H1 (cell line): ENCODE measurements around the gene SLC4A7. TPM values are rescaled to one million over a fixed set of nuclear protein-coding genes. Genes with fewer than 3 reads are reported as not detected.

Experiments used
- EGR1 ChIP-seq: IDR thresholded peaks from 2 replicates; pipeline ENCODE4 v1.6.1; 2011; ENCODE audit warnings: low read depth, low read length, borderline replicate concordance
- NANOG ChIP-seq: IDR thresholded peaks from 2 replicates; pipeline ENCODE4 v1.6.1; 2011; ENCODE audit warnings: low read length, low read depth, mild to moderate bottlenecking, inconsistent platforms; ENCODE audit not compliant: insufficient read depth, poor library complexity, severe bottlenecking
- RXRA ChIP-seq: IDR thresholded peaks from 2 replicates; pipeline ENCODE4 v1.6.1; 2011; ENCODE audit warnings: low read depth, mild to moderate bottlenecking, low read length, moderate library complexity; ENCODE audit not compliant: insufficient read depth
- polyA plus RNA-seq, 7 experiments: library from polyadenylated mRNA; depleted of rRNA in 3 of 7; stranded (reverse) in 5 of 7; unstranded in 2 of 7; fragments of >200 nt in 5 of 7; fragments of 200-250 nt in 2 of 7; gene quantifications; 1 replicate in 5 of 7; 2 replicates in 1 of 7; 4 replicates in 1 of 7; pipeline versions ENCODE4 v1.2.1 to v1.2.3, GENCODE V29; 2011 to 2013; ENCODE audit warnings: missing spikeins in 2 of 7, mixed read lengths in 2 of 7
- total RNA-seq: library from RNA; stranded (reverse); fragmentation: NEBNext Ultra II Directional; extraction: Animal tissue kit (Norgen Biotek cat#: 25700); gene quantifications from 2 replicates; pipeline ENCODE4 v1.2.1, GENCODE V29; 2021
- TF ChIP-seq, protein P1 (sequence below): IDR thresholded peaks from 2 replicates; pipeline ENCODE4 v1.6.1; 2012; ENCODE audit warnings: inconsistent platforms

The SLC4A7 gene
- total and polyA plus RNA-seq, 2 of the 8 experiments (the other 6 are each of a cell fraction or from before 2014, with no cell fraction given), result 14.9 to 70.5 TPM

DNA sequence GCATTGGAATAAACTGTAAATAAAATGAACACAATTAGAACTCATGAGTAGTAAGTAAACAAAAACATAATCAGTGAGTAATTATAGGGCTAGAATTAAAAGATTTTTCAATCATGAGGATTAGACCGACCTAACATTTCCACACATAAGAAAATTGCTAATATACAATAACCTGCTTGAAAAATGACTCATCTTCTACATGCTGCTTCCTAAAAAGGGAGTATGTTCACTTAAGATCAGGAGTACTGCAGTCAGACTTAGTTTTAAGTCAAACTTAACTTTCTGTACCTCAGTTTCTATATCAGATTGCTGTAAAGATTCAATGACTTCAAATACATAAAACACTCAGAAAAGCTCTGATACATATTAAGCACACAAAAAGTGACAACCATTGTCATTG is 92.4 kb downstream of the SLC4A7 start (continued):
- TF ChIP-seq, protein P1, sequence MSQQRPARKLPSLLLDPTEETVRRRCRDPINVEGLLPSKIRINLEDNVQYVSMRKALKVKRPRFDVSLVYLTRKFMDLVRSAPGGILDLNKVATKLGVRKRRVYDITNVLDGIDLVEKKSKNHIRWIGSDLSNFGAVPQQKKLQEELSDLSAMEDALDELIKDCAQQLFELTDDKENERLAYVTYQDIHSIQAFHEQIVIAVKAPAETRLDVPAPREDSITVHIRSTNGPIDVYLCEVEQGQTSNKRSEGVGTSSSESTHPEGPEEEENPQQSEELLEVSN, result no peak
- TF ChIP-seq RXRA, result no peak
- no peak for TF ChIP-seq NANOG
- TF ChIP-seq EGR1, result no peak
